ENCODE measurements around the gene MARCO.

MARCO gene

DNA sequence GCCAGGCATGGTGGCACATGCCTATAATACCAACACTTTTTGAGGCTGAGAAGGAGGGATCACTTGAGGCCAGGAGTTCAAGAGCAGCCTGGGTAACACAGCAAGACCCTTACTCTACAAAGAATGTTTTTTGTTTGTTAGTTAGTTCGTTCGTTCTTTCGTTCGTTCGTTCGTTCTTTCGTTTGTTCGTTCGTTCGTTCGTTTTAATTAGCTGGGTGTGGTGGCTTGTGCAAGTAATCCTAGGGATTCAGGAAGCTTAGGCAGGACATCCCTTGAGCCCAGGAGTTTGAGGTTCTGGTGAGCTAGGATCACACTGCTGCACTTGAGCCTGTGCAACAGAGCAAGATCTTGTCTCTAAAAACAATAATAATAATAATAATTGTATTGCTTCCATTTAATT is 98.7 kb downstream of the MARCO start:
- no peak for DNase-seq (ENCODE audit: low read depth)

Measured in activated T-cell treated with anti-CD3 and anti-CD28 coated beads for 24 hours (primary cell).